ENCODE results near the gene IRF6.

DNA sequence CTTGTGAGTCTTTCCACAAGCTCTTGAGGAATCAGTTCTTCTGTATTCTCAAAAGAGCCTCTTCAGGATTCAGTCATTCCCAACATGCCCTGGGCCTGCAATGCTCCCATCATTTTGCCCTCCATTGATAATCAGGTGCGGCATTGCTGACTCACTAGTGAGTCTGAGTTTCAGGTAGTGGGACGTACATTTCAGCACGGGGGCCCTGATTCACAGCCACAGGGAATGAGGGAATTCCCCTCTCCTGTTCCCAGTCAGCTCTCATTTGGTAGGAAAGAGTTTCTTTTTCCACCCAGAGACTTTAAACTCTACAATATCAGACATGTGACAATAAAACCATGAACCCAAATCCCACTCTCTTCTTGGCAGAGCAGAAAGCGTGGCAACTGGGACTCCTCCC lies 3.7 kb upstream of the IRF6 start:
- no peak for TF ChIP-seq POLR2A (IDR thresholded peaks at IDR 0.05)
- TF ChIP-seq, protein P1, sequence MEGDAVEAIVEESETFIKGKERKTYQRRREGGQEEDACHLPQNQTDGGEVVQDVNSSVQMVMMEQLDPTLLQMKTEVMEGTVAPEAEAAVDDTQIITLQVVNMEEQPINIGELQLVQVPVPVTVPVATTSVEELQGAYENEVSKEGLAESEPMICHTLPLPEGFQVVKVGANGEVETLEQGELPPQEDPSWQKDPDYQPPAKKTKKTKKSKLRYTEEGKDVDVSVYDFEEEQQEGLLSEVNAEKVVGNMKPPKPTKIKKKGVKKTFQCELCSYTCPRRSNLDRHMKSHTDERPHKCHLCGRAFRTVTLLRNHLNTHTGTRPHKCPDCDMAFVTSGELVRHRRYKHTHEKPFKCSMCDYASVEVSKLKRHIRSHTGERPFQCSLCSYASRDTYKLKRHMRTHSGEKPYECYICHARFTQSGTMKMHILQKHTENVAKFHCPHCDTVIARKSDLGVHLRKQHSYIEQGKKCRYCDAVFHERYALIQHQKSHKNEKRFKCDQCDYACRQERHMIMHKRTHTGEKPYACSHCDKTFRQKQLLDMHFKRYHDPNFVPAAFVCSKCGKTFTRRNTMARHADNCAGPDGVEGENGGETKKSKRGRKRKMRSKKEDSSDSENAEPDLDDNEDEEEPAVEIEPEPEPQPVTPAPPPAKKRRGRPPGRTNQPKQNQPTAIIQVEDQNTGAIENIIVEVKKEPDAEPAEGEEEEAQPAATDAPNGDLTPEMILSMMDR (IDR thresholded peaks at IDR 0.05) = no peak

All from adrenal gland (tissue), 5 donors.